ENCODE results near the gene C4orf51.

Gene C4orf51

DNA sequence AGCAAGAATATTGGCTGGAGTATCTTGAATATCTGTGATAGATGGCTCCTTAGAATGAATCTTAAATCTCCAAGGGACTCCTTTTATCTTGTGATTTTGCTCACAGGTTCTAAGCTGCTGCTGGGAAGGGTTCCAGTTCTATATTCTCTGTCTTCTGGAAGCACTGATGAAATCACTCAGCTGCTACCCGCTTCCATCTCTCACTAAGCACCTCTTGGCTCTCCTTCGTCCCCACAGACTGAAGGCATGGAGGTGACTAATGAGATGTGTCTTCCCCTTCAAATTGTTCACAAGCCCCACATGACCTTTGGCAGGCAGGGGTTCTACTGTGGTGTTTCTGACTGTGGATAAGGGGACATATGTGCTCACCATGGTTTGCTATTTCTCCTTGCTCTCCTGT lies 75.9 kb downstream of the C4orf51 start:
- in situ Hi-C loops (cut with MboI; ENCODE audit: low sequenced_read_pairs), result no loop called here

- in situ Hi-C loops (cut with MboI; ENCODE audit: low sequenced_read_pairs), result no loop called here
Measured at GRCh38 chr4:145756244-145756643, 76.3 kb downstream of the C4orf51 start.

DNA sequence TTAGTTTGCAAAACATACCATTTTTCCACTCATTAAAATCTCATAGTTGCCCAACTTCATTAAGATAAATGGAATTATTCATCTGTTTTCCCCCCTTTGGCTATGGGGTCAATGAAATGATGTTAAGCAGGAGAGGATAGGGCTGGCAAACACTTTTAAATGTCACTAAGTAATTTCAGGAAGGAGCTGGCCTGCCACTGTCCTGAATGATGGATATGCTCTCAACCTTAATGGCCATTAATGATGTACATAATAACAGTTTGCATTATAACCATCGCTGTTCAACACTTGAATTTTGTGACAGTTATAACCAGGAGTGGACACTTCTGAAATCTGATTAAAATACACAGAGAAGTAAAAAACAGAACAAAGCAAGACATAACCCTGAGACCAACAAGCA lies 77.2 kb downstream of the C4orf51 start:
- in situ Hi-C loops (cut with MboI; ENCODE audit: low sequenced_read_pairs), result no loop called here

- in situ Hi-C loops (cut with MboI; ENCODE audit: low sequenced_read_pairs), result no loop called here
Measured at GRCh38 chr4:145760176-145760575, 80.2 kb downstream of the C4orf51 start.

DNA sequence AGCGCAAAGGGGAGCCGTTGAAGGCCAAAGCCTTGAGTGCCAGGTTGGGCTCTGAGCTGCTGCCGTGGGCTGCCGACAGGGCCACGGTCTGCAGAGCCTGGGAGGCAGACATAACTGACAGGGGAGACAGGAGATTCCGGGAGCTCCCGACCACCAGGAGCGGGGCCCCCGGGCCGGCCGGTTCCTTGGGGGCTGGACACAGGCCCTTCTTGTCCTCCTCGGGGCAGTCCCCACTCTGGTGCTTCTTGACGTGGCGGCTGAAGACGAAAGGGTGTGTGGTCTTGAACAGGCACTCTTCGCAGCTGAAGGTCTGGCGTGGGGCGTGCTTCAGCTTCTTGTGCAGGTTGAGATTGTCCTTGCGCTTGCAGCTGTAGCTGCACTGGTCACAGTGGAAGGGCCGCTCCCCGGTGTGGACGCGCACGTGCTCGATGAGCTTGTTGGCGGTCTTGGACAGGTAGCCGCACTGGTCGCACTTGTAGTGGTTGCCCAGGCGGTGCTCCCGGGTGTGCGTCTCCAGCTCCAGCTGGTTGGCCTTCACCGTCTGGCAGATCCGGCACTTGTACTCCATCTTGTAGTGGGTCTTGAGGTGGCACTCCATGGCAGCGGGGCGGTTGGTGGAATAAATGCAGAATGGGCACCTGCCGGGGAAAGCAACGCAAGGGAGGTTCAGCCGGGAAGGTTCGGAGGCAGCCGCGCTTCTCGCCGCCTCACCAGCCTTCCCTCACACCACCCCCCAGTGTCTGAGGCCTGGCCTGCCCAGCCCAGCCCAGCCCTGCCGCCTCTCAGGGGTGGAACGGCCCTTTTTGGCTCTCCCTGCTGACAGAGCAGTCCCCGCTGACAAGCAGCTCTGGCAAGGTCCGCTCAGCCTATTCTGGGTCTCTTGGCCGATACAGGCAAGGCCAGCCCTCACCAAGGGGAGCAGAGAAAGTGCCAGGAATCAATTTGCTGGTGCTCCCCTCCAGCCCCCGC lies 81.3 kb downstream of the C4orf51 start:
- in situ Hi-C loops (cut with MboI; ENCODE audit: low sequenced_read_pairs), result no loop called here

DNA sequence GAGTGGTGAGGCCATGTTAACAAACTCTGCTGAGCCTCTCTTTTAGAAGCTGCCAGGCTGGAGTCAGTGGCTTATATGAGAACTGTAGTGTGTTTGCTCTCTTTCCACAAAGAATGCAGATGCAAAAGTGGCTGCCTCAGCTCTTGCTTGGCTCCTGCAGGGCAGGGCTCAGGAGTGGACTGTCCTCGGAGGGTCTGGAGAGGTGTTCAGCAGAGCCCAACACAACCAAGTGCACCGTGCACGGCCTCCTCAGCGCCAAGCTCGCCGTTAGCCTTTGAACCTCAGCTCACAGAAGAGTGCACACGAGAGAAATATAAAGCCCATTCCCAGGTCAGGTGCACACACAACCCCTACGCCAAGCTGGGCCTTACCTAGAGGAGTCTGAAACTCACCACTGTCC lies 82.8 kb downstream of the C4orf51 start:
- in situ Hi-C loops (cut with MboI; ENCODE audit: low sequenced_read_pairs), result no loop called here

DNA sequence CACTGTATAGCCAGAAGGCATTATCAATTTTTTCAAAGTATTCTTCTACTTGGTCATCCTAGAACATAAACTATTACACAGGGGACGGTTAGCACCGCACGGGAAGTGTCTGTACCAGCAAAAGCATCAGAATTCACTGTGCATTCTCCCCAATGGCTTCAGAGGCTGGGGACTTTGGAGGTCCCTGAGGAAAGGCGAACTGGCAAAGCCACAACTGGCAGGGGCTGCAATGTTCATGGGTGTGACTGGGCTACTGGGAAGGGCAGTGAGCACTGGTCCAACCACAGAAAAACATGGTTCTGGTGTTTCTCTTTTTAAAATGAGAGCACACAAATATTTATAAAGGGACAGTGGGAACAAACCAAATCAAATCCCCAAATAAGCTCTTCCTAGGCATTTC lies 83.5 kb downstream of the C4orf51 start:
- in situ Hi-C loops (cut with MboI; ENCODE audit: low sequenced_read_pairs), result no loop called here

- in situ Hi-C loops (cut with MboI; ENCODE audit: low sequenced_read_pairs), result no loop called here
Measured at GRCh38 chr4:145766273-145766672, 86.3 kb downstream of the C4orf51 start.

GRCh38 chr4:145769450-145770037 lies 89.6 kb downstream of the C4orf51 start:
- in situ Hi-C loops (cut with MboI; ENCODE audit: low sequenced_read_pairs), result no loop called here

- in situ Hi-C loops (cut with MboI; ENCODE audit: low sequenced_read_pairs), result no loop called here
Measured at GRCh38 chr4:145770124-145770523, 90.2 kb downstream of the C4orf51 start.

DNA sequence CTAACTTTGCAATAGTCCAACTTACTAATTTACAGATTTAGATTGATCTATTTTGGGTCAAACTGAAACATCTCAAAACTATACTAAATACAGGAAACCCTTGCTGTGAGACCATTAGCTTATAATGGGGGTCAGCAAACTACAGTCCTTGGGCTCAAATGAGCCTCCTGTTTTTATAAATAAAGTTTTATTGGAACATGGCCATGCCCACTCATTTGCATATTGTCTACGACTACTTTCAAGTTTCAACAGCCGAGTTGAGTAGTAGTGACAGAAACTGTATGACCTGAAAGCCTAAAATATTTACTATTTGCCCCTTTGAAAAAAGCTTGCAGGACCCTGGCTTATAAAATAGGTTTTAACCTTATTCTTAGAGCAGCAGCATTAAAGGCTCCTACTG lies 92.4 kb downstream of the C4orf51 start:
- in situ Hi-C loops (cut with MboI; ENCODE audit: low sequenced_read_pairs), result no loop called here

DNA sequence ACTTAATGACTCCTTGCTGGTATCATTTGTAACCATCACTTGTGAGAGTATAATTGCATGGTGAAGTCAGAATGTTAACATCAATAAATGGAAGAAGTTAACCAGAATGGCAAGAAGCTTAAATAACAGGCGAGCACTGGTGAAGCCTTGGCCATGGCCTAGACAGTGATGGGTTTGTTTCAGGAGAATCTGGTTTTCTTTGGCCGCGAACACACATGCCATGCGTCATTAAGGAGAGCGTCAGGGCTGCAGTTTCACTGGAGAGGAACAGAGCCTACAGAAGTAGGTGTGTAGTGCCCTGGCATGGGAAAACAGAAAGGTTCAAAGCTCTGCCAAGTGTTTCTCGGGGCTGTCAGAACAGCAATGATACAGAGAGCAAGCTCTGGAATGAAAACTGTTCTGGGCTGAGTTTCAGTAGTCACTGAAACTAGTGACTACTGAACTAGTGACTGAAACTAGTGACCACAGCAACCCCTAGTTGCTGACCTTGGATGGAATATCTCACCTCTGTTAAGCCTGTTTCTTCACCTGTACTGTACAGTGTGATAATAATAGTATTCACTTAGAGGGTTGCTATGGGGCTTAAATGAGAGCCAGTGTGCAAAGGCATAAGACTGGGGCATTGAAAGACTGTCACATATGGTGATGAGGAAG lies 93.8 kb downstream of the C4orf51 start:
- in situ Hi-C loops (cut with MboI; ENCODE audit: low sequenced_read_pairs), result no loop called here

DNA sequence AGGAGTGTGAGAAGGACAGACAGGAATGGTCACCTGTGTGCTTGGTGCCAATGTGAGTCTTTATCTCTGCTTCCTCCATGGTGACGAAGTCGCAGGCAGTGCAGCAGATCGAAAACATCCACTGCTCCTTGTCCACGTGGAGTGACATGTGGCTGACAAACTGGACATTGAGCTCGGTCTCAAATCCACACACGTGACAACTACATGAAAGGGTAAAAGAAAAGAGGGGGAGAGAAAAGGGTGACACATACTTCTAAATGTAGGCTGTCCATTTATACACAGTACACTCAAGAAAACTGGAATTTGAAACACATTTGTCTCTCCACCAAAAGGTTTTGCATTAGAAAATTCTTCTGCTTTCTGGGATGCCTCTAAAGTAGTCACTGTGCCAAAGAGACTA lies 94.5 kb downstream of the C4orf51 start:
- in situ Hi-C loops (cut with MboI; ENCODE audit: low sequenced_read_pairs), result no loop called here

GRCh38 chr4:145775406-145775805 lies 95.5 kb downstream of the C4orf51 start:
- in situ Hi-C loops (cut with MboI; ENCODE audit: low sequenced_read_pairs), result no loop called here

DNA sequence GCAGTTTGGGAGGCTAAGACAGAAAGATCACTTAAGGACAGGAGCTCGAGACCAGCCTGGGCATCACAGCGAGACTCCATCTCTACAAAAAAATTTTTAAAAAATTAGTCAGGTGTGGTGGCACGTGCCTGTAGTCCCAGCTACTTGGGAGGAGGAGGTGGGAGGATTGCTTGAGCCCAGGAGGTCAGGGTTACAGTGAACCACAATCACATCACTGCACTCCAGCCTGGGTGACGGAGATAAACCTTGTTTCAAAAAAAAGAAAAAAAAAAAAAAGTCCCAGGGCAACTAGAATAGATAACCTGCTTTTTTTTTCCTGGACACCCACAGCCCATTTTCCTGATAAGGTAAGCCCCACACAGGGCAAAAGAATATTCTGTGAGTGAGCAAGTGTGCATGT lies 96.3 kb downstream of the C4orf51 start:
- in situ Hi-C loops (cut with MboI; ENCODE audit: low sequenced_read_pairs), result no loop called here

DNA sequence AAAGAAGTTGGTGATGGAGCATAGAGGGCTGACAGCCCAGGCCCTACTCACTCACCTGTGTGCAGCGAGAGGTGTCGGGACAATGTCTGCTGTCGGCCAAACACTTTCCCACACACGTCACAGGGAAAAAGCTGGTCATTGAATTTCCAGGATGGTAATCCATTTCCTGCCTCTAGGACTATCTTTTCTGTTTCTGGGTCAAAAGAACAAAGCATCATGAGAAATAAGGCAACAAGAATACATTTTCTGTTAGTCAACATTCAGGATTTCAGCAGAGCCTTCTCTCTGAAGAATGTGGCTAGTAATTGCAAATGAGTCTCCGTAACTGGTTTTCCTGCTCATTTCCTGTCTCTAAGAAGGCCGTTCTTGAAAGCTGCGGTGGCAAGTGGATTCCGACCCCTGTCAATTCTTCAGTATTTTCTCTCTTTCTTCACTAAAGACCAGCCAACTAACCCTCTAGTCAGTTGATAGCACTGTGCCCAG lies 99.4 kb downstream of the C4orf51 start:
- in situ Hi-C loops (cut with MboI; ENCODE audit: low sequenced_read_pairs), result no loop called here

DNA sequence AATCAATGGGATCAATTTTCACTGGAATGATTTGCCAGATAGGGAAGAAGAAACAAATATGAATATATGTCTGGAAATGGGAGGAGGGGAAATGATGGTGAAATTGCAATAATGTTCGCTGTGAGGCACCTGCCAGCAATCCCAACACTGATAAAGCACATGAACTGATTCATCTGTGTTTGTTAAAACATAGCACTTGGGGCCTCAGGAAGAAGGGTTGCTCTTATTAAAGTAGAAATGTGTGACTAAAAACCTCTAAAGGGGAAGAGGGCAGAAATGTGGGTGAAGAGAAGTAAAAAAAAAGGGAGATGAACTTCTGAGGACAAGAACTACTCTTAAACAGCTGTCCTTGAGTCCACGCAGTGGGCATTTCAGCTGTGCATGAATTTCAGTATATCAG lies 101.4 kb downstream of the C4orf51 start:
- in situ Hi-C loops (cut with MboI; ENCODE audit: low sequenced_read_pairs), result no loop called here
